Neural cell (in vitro differentiated cells): Measurements from ENCODE around the gene SLCO2B1.

ENCODE experiments used
- CTCF ChIP-seq: fragments of 450-650 bp; IDR thresholded peaks from 2 replicates; pipeline ENCODE4 v1.5.1; 2014; ENCODE audit warnings: antibody characterized with exemption, mild to moderate bottlenecking, moderate library complexity; ENCODE audit not compliant: poor library complexity, severe bottlenecking
- POLR2AphosphoS5 ChIP-seq: IDR thresholded peaks from 2 replicates; pipeline ENCODE4 v1.6.1; 2012
- SMC3 ChIP-seq: fragments of 450-650 bp; conservative IDR thresholded peaks from 2 replicates; pipeline ENCODE4 v1.6.1; 2014; ENCODE audit warnings: antibody characterized with exemption, mild to moderate bottlenecking, moderate library complexity; ENCODE audit not compliant: poor library complexity
- TF ChIP-seq, protein P1 (sequence below): IDR thresholded peaks from 2 replicates; pipeline ENCODE4 v1.6.1; 2012; ENCODE audit warnings: borderline replicate concordance

- TF ChIP-seq POLR2AphosphoS5 (no peak), CTCF (no peak), SMC3 (no peak)
- TF ChIP-seq, protein P1, sequence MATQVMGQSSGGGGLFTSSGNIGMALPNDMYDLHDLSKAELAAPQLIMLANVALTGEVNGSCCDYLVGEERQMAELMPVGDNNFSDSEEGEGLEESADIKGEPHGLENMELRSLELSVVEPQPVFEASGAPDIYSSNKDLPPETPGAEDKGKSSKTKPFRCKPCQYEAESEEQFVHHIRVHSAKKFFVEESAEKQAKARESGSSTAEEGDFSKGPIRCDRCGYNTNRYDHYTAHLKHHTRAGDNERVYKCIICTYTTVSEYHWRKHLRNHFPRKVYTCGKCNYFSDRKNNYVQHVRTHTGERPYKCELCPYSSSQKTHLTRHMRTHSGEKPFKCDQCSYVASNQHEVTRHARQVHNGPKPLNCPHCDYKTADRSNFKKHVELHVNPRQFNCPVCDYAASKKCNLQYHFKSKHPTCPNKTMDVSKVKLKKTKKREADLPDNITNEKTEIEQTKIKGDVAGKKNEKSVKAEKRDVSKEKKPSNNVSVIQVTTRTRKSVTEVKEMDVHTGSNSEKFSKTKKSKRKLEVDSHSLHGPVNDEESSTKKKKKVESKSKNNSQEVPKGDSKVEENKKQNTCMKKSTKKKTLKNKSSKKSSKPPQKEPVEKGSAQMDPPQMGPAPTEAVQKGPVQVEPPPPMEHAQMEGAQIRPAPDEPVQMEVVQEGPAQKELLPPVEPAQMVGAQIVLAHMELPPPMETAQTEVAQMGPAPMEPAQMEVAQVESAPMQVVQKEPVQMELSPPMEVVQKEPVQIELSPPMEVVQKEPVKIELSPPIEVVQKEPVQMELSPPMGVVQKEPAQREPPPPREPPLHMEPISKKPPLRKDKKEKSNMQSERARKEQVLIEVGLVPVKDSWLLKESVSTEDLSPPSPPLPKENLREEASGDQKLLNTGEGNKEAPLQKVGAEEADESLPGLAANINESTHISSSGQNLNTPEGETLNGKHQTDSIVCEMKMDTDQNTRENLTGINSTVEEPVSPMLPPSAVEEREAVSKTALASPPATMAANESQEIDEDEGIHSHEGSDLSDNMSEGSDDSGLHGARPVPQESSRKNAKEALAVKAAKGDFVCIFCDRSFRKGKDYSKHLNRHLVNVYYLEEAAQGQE = no peak
Measured at GRCh38 chr11:75133976-75134375, 16.9 kb upstream of the SLCO2B1 start.
